H54 (cell line): Measurements from ENCODE around the gene TACR2.
"Not testable (repeated sequence)": the region's sequence is repeated elsewhere in the genome, so short reads cannot be mapped to it uniquely, and the experiment has no call there.

Experiments
- DNase-seq: peaks from one replicate; pipeline ENCODE4 v3.0.0; 2011; ENCODE audit warnings: low spot score, mixed read lengths; ENCODE audit not compliant: insufficient read length
- FAIRE-seq: peaks from 3 replicates; lab custom pipeline; 2011; peaks lifted over from hg19 to GRCh38; lab: Jason Lieb, UNC
- POLR2A ChIP-seq: IDR thresholded peaks from 2 replicates; pipeline ENCODE4 v1.6.1; 2011; ENCODE audit warnings: low read depth, mild to moderate bottlenecking, low read length

Gene TACR2

GRCh38 chr10:69456880-69457693 lies 40.4 kb upstream of the TACR2 start:
- DNase-seq = peak; percentile 92
- TF ChIP-seq POLR2A = no peak
- FAIRE-seq = peak; percentile 97

- FAIRE-seq (no peak), DNase-seq (no peak)
Observed at GRCh38 chr10:69455006-69455763, 38.5 kb upstream of the TACR2 start.

GRCh38 chr10:69453795-69454194 lies 37.1 kb upstream of the TACR2 start:
- no peak for FAIRE-seq
- no peak for TF ChIP-seq POLR2A
- DNase-seq = no peak

More at GRCh38 chr10:69455006-69455763, 38.5 kb upstream of the TACR2 start:
- TF ChIP-seq POLR2A = no peak

GRCh38 chr10:69452676-69453415 lies 36.1 kb upstream of the TACR2 start:
- no peak for FAIRE-seq
- TF ChIP-seq POLR2A = no peak
- no peak for DNase-seq

GRCh38 chr10:69451784-69452251 lies 35.1 kb upstream of the TACR2 start:
- FAIRE-seq (no peak), DNase-seq (no peak)
- no peak for TF ChIP-seq POLR2A

- no peak for FAIRE-seq
- no peak for TF ChIP-seq POLR2A
- DNase-seq = peak; percentile 72
Observed at GRCh38 chr10:69451209-69451783, 34.6 kb upstream of the TACR2 start, which contains the start of gene TSPAN15. Gene TSPAN15 (plus strand): TSS chr10:69451465. CDS start chr10:69451595, 130 bp downstream.

GRCh38 chr10:69450395-69450794 lies 33.7 kb upstream of the TACR2 start:
- not testable (repeated sequence) for DNase-seq, FAIRE-seq

- DNase-seq (peak; percentile 77), FAIRE-seq (peak; percentile 76)
- no peak for TF ChIP-seq POLR2A
Observed at GRCh38 chr10:69449841-69450240, 33.1 kb upstream of the TACR2 start.

GRCh38 chr10:69446650-69447151 lies 30.0 kb upstream of the TACR2 start:
- no peak for TF ChIP-seq POLR2A
- peak; percentile 87 for FAIRE-seq
- peak; percentile 64 for DNase-seq

GRCh38 chr10:69446229-69446628 lies 29.5 kb upstream of the TACR2 start:
- FAIRE-seq (no peak), DNase-seq (no peak)
- TF ChIP-seq POLR2A = no peak

GRCh38 chr10:69445041-69445440 lies 28.3 kb upstream of the TACR2 start:
- FAIRE-seq = no peak
- no peak for DNase-seq
- no peak for TF ChIP-seq POLR2A

GRCh38 chr10:69443354-69443753 lies 26.6 kb upstream of the TACR2 start:
- TF ChIP-seq POLR2A = no peak
- FAIRE-seq = no peak
- DNase-seq = no peak
